ENCODE data around the gene ZNF792. TPM values are rescaled to one million over a fixed set of nuclear protein-coding genes. Genes with fewer than 3 reads are reported as not detected.
A peak's percentile ranks its signal among the peaks of the same experiment; 100 is the strongest.
"Not testable (repeated sequence)": the region's sequence is repeated elsewhere in the genome, so short reads cannot be mapped to it uniquely, and the experiment has no call there.

Gene ZNF792
- total RNA-seq, 1 donor from 2014 or later, result 3.3 TPM

DNA sequence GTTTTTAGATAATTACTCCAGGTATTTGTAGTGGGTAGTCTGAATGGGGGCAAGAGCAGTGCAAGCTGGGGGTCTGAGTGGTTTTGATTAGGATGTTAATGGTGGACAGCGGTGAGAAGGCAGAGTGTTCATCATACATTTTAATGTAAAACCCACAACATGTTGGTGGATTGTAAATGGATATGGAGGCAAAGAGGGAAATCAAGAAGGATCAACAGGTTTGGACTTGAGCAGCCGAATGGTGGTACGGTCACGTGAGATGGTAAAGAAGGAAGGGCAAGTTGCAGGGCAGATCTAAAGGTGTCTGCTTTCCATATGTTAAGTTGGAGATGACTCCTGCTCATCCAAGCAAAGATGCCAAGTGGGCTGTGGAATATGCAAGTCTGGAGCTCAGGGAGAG, 27.8 kb downstream of the ZNF792 start:
- no peak for DNase-seq (ENCODE audit: low read depth)
- H3K4me3 ChIP-seq (ENCODE audit: low read depth, low read length), result no peak overlapping the region
- TF ChIP-seq CTCF (conservative IDR thresholded peaks at IDR 0.05; ENCODE audit: low read depth, low read length), result no peak

DNA sequence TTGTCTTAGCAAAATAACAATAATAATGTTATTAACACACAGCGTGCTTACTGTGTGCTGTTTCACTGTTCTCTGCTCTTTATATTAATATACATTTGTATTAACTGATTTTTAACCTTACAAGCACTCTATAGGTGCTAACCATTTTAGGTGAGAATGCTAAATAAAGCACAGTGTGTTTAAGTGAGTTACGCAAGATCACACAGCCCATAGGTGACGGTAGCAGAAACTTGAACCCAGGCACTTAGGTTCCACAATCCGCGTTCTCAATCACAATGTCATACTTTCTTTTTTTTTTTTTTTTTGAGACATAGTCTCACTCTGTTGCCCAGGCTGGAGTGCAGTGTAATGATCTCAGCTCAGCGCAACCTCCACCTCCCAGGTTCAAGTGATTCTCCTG, 31.5 kb downstream of the ZNF792 start:
- DNase-seq (ENCODE audit: low read depth), result no peak
- H3K4me3 ChIP-seq (ENCODE audit: low read depth, low read length), result no peak overlapping the region
- TF ChIP-seq CTCF (conservative IDR thresholded peaks at IDR 0.05; ENCODE audit: low read depth, low read length), result no peak

DNA sequence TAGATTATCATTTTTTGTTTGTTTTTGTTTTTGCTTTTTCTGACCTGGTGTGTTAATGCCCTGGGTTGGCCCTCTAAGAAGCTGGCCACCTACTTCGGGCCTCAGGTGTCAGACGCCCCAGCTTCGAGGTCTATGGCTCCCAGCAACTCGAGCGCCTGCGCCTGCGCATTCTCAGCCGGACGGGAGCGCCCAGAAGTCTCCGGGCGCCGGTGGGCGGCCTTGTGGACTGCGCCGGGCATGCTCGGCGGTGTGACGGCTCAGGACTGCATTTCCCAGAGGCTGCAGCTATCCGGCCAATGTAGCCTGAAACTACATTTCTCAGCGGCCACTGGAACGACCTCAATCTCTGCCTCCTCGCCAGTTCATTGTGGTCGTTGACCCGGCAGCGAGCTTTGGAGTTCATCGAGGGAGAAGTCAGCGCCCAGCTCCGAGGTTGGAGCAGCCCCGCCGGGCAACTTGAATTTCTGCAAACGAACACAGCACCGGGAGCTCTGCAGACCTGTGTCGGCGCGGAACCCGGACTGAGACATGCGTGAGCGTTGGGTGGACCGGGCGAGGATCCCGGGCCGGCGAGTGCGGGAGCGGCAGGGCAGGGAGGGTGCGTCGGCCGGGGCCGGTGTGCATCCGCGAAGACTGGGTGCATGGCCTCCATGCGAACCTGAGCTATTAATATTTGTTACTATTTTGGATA, 37.2 kb downstream of the ZNF792 start, which contains the start of gene ZNF30:
ZNF30 (plus strand) TSS at position 219 of the 691 bp plus-strand sequence. CDS start 3,045 bp downstream, outside the sequence.
- TF ChIP-seq CTCF (conservative IDR thresholded peaks at IDR 0.05; ENCODE audit: low read depth, low read length), result no peak
- DNase-seq (ENCODE audit: low read depth), result peak; percentile 52
- H3K4me3 ChIP-seq (ENCODE audit: low read depth, low read length), result peak within 1 kb of the TSS; percentile 74

DNA sequence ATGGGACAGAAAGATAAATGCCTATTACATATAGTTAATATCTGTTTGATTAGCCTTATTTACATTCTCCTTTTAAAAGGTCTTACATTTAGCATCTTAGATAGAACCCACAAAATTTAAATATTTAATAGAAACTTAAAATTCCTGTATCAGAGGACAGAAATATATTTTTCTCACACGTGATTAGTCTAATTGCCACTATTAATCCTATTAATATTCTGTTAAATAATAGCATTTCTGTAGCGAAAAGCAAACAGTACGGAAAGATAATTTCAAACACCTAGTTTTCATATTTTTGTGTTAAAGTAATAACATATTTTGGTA, 37.7 kb downstream of the ZNF792 start:
- no peak for TF ChIP-seq CTCF (conservative IDR thresholded peaks at IDR 0.05; ENCODE audit: low read depth, low read length)
- peak overlapping the region; percentile 74 for H3K4me3 ChIP-seq (ENCODE audit: low read depth, low read length)
- no peak for DNase-seq (ENCODE audit: low read depth)

DNA sequence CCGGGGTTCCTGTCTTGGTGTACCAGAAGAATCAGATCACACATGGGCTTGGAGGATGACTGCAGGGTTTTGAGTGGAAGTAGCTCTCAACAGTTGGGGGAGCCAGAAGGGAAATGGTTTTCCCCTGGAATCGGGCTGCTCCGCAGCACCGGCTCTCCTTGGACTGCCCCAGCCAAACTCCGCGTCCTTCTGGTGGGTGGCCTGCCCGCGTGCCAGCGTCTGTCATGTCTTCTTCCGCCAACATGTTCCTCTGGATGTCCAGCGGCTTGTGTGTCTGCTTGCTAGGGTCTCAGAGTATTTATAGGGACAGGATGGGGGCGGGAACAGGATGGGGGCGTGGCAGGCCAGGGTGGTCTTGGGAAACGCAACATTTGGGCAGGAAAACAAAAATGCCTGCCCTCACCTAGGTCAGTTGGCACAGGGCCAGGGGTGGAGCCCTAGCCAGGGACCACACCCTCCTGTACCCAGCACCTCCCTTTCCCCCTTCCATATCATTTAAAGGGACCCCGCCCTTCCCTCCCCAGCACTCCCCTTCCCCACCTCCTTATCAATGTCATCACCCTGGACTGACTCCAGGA, 38.7 kb downstream of the ZNF792 start:
- no peak overlapping the region for H3K4me3 ChIP-seq (ENCODE audit: low read depth, low read length)
- DNase-seq (ENCODE audit: low read depth), result no peak
- TF ChIP-seq CTCF (conservative IDR thresholded peaks at IDR 0.05; ENCODE audit: low read depth, low read length), result no peak

- not testable (repeated sequence) for H3K4me3 ChIP-seq (ENCODE audit: low read depth, low read length); DNase-seq (ENCODE audit: low read depth)
These were observed 43.8 kb downstream of the ZNF792 start for GRCh38 chr19:34920090-34920786.

- H3K4me3 ChIP-seq (ENCODE audit: low read depth, low read length), result no peak overlapping the region
- no peak for TF ChIP-seq CTCF (conservative IDR thresholded peaks at IDR 0.05; ENCODE audit: low read depth, low read length)
- no peak for DNase-seq (ENCODE audit: low read depth)
These were observed 45.8 kb downstream of the ZNF792 start for GRCh38 chr19:34918190-34918589.

- not testable (repeated sequence) for H3K4me3 ChIP-seq (ENCODE audit: low read depth, low read length); DNase-seq (ENCODE audit: low read depth)
These were observed 46.9 kb downstream of the ZNF792 start for GRCh38 chr19:34917144-34917543.

Measured in epithelial cell of proximal tubule (primary cell).